ENCODE data around the gene PSME1. TPM values are rescaled to one million over a fixed set of nuclear protein-coding genes. Genes with fewer than 3 reads are reported as not detected.
A peak's percentile ranks its signal among the peaks of the same experiment; 100 is the strongest.

The PSME1 gene
- total and polyA plus RNA-seq, 2 of the 13 experiments (the other 11 are each of a cell fraction or from before 2014, with no cell fraction given), result 159 to 608 TPM

GRCh38 chr14:24087004-24087403 is 49.0 kb upstream of the PSME1 start:
- peaks cover 36% of the 10 kb centered on the region for H3K4me1 ChIP-seq (ENCODE audit: insufficient read depth, low read length)
- no peaks in the 10 kb centered on the region for H3K36me3 ChIP-seq (replicated peaks in 1 of 2; ENCODE audit: control insufficient read depth in 1 of 2, insufficient read depth in 2 of 2, low read length in 2 of 2)
- DNase-seq (ENCODE audit: low spot score), result no peak
- in situ Hi-C loops (cut with HindIII; ENCODE audit: extremely low pct_ligation_motif_present, low pct_unique_long_range_greater_than_20kb) (no loop called here), intact Hi-C loops (cut with micrococcal nuclease; ENCODE audit: unreplicated experiment) (no loop called here)
- peaks cover 6 to 41% of the 10 kb centered on the region in 2 experiments for H3K27me3 ChIP-seq (ENCODE audit: control insufficient read depth in 1 of 2, insufficient read depth in 2 of 2, low read length in 2 of 2)
- POLR2A ChIA-PET, result interaction anchor here (1.2 kb wide), 4 partner anchors 8 to 29 kb away, joined by 3 to 5 read pairs (median 4); no protein-coding TSS in a partner anchor
- no peak overlapping the region for H2AFZ ChIP-seq (ENCODE audit: low read length)
- H3K79me2 ChIP-seq (ENCODE audit: insufficient read depth, low read length), result no peaks in the 10 kb centered on the region
- WGBS (ENCODE audit: low lambda C conversion rate), result 27% methylated on average over 1 of the region's 1 CpG
- no peak for ATAC-seq
- H3K27ac ChIP-seq (ENCODE audit: extremely low read length, insufficient read depth, low read length), result no peak overlapping the region
- no peaks in the 10 kb centered on the region for H3K9me3 ChIP-seq (ENCODE audit: low read length)
- H4K20me1 ChIP-seq (ENCODE audit: insufficient read depth, low read length), result no peaks in the 10 kb centered on the region
- CTCF ChIA-PET (ENCODE audit: low intra/inter-chr PET ratio, low total read pairs), result interaction anchor here (1.2 kb wide), 1 partner anchor 73 kb away, joined by 4 read pairs; no protein-coding TSS in a partner anchor
- no peak for TF ChIP-seq RAD21 (CRISPR knock-in tag; IDR thresholded peaks at IDR 0.05)
- no peak for TF ChIP-seq HDAC6 (IDR thresholded peaks at IDR 0.05; ENCODE audit: low read depth, low read length)
- TF ChIP-seq SPEN (CRISPR knock-in tag; IDR thresholded peaks at IDR 0.05; ENCODE audit: low read depth), result 0 out of 2 replicates have a peak, but pooled peaks have one; percentile 10
- TF ChIP-seq ZNF549 (CRISPR knock-in tag; IDR thresholded peaks at IDR 0.05), result no peak
- peak; percentile 94 for TF ChIP-seq PHB2 (IDR thresholded peaks at IDR 0.05; ENCODE audit: partially characterized antibody)
- TF ChIP-seq NONO (IDR thresholded peaks at IDR 0.05), result peak; percentile 85; the same call in 1 of the 2 replicates
- no peak for TF ChIP-seq NONO (CRISPR knock-in tag; conservative IDR thresholded peaks at IDR 0.05)
- TF ChIP-seq ZBTB40 (IDR thresholded peaks at IDR 0.05), result 0 out of 2 replicates have a peak, but pooled peaks have one; percentile 20
- no peak for TF ChIP-seq ZBTB40 (CRISPR knock-in tag; IDR thresholded peaks at IDR 0.05)
- TF ChIP-seq HNRNPK (IDR thresholded peaks at IDR 0.05; ENCODE audit: low read depth, low read length, poor library complexity, severe bottlenecking), result no peak
- TF ChIP-seq LCORL (IDR thresholded peaks at IDR 0.05), result peak; percentile 50; the same call in 1 of the 2 replicates
- no peak for TF ChIP-seq LCORL (CRISPR knock-in tag; IDR thresholded peaks at IDR 0.05)
- 0 out of 2 replicates have a peak, but pooled peaks have one; percentile 7 for TF ChIP-seq FOXP1 (IDR thresholded peaks at IDR 0.05)
- TF ChIP-seq FOXP1 (CRISPR knock-in tag; IDR thresholded peaks at IDR 0.05), result no peak
- peak; percentile 59 for TF ChIP-seq ZNF282 (IDR thresholded peaks at IDR 0.05; ENCODE audit: partially characterized antibody)
- 0 out of 2 replicates have a peak, but pooled peaks have one; percentile 65 for TF ChIP-seq SOX6 (IDR thresholded peaks at IDR 0.05)
- TF ChIP-seq SOX6 (CRISPR knock-in tag; IDR thresholded peaks at IDR 0.05), result no peak
- no peak for TF ChIP-seq ZFP1 (CRISPR knock-in tag; IDR thresholded peaks at IDR 0.05)
- no peak for TF ChIP-seq RXRA (CRISPR knock-in tag; IDR thresholded peaks at IDR 0.05)
- 0 out of 2 replicates have a peak, but pooled peaks have one; percentile 44 for TF ChIP-seq ARNT (IDR thresholded peaks at IDR 0.05)
- no peak for TF ChIP-seq CBX5 (CRISPR knock-in tag; IDR thresholded peaks at IDR 0.05; ENCODE audit: borderline replicate concordance)
- no peak overlapping the region for H3K4me2 ChIP-seq (ENCODE audit: low read depth, low read length)
- BruUV-seq (replicated peaks), result no TSS peak
- H3K9ac ChIP-seq (ENCODE audit: insufficient read depth, low read depth, low read length), result no peak overlapping the region
- H3K4me3 ChIP-seq (replicated peaks in 1 of 3; ENCODE audit: insufficient read depth in 1 of 3, low read depth in 2 of 3, low read length in 3 of 3), result no peak overlapping the region
- no peak for FAIRE-seq

Measured in HepG2 (cell line).